ENCODE results near the gene GRAMD4.

Gene GRAMD4

DNA sequence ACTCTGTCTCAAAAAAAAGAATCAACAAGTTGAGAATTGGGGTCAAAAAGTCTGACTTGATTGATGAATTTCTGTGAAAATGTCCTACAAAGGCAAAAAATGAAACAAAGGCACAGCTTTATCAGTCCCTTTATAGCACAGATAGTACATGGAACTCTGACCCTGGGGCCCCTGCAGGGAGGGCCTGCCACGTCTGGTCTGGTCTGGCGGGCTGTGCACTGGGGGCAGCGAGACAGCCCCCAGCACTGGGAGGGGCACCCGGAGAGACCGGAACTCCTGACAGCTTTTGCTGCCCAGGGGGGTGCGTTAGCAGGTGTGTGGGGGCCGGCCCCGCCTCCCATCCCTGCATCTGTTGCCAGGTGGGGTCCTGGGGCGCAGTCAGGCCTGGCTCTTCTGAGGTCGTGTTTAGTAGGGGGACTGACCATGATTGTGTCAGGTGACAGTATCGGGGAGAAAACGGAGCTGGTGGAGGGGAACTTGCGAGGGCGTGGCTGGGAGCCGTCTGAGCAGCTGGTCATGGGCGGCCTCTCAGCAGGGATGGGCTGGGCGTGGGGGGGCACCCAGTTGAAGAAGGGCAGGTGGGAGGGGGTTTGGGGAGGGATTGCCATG is 51.7 kb downstream of the GRAMD4 start:
- no peak for DNase-seq (ENCODE audit: low read depth in 2 of 2)

GRCh38 chr22:46672731-46673130 is 52.5 kb downstream of the GRAMD4 start:
- no peak for DNase-seq (ENCODE audit: low read depth in 2 of 2)

- no peak for DNase-seq (ENCODE audit: low read depth in 2 of 2)
These were observed 53.0 kb downstream of the GRAMD4 start for GRCh38 chr22:46673205-46673604.

GRCh38 chr22:46673662-46674236 is 53.6 kb downstream of the GRAMD4 start:
- no peak for DNase-seq (ENCODE audit: low read depth in 2 of 2)

DNA sequence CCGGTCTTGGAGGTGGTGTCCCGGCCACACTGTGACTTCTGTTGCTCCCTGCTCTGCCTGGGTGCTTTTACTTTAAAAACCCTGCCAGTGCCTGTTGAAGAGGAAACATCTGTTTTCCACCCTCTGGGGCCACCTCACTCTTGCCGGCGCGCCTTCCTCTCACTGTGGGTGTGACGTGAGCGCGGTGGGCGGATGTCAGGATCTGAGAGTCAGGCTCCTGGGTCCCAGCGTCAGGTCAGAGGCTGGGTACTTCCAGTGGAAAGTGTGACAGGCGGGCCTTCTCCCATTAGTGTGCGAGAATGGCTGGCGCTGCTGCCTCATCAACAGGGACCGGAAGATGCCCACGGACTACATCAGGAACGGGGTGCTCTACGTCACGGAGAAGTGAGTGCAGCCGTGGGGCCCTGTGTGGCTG is 54.2 kb downstream of the GRAMD4 start:
- DNase-seq (ENCODE audit: low read depth in 2 of 2), result peak; percentile 93 to 95

- no peak for DNase-seq (ENCODE audit: low read depth in 2 of 2)
These were observed 54.7 kb downstream of the GRAMD4 start for GRCh38 chr22:46674906-46675305.

DNA sequence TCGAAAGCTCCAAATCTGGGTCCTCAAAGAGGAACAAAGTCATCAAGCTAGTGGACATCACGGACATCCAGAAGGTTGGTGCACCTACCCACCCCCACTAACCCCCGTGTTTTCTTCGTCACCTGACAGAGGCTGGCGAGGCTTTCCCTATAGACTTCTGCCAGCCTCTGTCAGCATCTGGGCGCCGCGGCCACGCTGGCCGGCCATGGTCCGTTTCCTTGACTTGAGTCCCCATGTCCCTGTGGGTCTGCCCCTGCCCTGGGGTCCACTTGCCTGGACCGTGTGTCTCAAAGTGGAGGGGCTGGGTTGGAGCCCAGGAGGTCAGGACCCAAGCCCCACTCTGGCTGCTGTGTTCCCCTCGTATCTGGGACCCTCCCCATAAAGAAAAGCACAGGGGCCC is 55.3 kb downstream of the GRAMD4 start:
- DNase-seq (ENCODE audit: low read depth in 2 of 2), result no peak

DNA sequence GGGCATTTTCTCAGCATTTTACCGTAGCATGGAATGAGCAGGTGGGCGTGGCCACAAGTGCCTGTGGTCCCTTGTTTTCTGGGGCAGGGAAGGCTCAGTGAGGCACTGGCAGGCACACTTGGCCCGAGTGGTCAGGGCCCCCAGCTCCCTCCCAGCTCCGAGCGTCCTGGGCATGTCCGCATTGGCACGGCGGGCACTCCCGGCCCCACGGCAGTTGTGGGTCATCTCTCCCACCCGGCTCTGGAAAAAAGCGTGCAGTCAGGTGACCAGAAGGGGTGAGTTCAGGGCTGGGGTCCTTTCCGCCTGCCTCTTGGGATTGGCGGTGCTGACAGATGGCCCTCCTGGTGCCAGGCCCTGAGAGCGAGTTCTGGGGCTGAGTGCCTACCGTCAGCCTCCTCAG is 55.8 kb downstream of the GRAMD4 start:
- DNase-seq (ENCODE audit: low read depth in 2 of 2), result no peak

- DNase-seq (ENCODE audit: low read depth in 2 of 2), result no peak
These were observed 56.3 kb downstream of the GRAMD4 start for GRCh38 chr22:46676479-46676878.

GRCh38 chr22:46676881-46677280 is 56.7 kb downstream of the GRAMD4 start:
- DNase-seq (ENCODE audit: low read depth in 2 of 2), result no peak

- DNase-seq (ENCODE audit: low read depth in 2 of 2), result no peak
These were observed 57.3 kb downstream of the GRAMD4 start for GRCh38 chr22:46677323-46678002.

- no peak for DNase-seq (ENCODE audit: low read depth in 2 of 2)
These were observed 57.9 kb downstream of the GRAMD4 start for GRCh38 chr22:46678003-46678657.

DNA sequence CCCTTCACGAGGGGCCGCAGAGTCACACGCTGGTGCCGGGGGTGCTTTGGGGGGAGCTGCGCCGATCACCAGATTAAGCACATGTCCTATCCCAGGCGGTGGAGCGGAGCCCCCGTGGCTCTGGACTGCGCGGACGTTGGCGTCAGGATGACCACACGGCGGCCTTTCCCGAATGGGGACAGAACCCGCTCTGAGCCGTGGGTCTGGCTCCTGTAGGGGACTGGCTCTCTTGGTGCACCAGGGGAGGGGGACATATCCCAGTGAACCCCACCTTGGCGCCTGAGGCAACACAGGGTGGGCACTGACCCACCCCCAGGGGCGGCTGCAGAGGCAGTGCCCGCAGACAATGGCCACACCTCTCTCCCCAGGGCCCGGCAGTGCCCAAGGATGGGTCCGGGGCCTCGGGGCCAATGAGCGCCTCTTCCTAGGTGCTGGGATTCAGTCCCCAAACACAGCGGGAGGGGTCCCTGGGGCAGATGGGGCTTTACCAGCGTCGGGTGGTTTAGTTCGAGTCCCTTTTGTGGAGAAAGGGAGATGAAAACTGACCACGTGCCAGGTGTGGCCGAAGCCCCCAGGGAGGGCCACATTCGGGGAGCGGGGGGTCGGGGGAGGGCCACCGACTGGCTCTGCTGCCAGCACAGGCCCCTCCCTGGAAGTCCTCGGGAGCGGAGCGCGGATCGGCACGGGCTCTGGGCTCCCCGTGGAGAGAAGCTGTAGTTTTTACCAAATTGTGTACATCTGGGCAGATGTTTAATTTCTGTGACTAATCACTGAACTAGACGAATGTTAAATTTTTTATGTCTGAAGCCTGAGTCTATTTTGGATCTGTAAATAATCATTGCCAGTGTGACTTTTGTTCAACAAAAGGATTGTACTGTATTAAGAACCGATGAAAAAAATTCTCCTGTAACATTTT is 58.9 kb downstream of the GRAMD4 start:
- no peak for DNase-seq (ENCODE audit: low read depth in 2 of 2)

- DNase-seq (ENCODE audit: low read depth in 2 of 2), result no peak
These were observed 59.6 kb downstream of the GRAMD4 start for GRCh38 chr22:46679706-46680269.

DNA sequence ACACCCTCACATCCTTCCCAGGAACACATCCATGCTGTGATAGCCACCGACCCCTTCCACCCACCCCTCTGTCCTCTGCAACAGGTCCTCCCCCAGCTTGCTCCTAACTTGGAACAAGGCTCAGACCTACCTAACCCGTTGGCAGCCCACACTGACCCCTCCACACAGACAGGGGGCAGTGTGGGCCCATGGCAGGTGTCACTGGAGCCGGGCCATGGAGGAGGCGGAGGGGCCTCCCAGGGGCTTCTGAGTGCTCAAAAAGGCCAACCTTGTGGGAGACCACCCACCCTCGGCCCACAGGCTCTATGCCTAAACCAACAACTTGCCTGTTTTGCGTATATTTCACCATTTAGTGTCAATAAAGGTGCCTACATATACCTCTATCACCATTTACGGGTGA is 60.8 kb downstream of the GRAMD4 start:
- DNase-seq (ENCODE audit: low read depth in 2 of 2), result no peak

GRCh38 chr22:46682011-46682731 is 62.0 kb downstream of the GRAMD4 start:
- no peak for DNase-seq (ENCODE audit: low read depth in 2 of 2)

DNA sequence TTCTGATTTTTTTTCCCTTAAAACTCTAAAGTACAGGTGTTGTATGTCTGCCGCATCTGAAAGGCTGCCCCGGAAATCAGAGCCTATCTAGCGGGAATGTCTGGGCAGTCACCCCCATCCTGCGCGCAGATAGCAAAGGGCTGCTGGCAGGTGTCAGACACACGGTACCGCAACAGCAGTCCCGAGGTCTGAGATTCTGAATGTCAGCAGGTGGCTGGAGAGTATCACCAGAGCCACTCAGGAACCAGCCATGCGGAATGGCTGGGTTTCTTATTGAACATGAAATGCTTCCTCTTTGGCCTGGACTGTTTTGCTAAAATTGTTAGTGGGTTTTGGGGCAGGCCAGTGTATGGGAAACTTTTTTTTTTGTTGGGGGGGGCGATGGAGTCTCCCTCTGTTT is 64.5 kb downstream of the GRAMD4 start:
- no peak for DNase-seq (ENCODE audit: low read depth in 2 of 2)

- no peak for DNase-seq (ENCODE audit: low read depth in 2 of 2)
These were observed 66.2 kb downstream of the GRAMD4 start for GRCh38 chr22:46686221-46687047.

DNA sequence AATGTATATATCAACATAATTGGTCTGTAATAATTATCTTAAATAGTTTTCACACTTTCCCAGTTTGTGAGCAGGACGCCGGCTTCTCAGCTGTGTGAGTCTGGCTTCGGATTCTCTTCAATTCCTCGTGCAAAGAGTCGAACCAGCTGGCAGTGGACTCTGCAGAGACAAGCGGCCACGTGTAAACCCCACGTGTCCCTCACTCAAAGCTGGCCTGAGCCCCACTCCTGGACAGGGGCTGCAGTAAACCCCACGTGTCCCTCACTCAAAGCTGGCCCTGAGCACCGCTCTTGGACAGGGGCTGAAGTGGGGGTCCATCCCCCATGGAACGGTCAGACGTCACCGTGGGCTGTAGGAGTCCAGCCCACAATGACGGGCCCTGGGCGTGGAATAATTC is 66.9 kb downstream of the GRAMD4 start:
- DNase-seq (ENCODE audit: low read depth in 2 of 2), result no peak

DNA sequence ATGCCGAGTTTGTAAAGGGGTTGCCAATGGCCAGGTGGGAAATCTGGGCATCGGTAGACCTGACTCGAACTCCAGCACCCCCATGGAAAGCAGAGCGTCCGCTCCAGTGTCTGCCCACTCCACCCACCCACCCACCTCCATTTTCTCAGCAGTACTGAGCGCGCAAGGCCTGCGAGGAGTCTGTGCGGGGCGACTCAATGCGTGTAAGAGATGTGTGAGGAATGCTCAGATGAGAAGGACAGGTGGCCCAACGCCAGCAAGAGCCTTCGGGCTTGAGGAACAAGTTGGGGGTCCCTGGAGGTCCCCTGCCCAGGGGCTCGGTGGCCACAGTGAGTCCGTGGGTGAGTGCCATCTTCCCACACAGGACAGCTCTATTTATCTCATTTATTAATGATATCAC is 67.3 kb downstream of the GRAMD4 start:
- DNase-seq (ENCODE audit: low read depth in 2 of 2), result no peak

All from stimulated activated CD4-positive, alpha-beta T cell treated with anti-CD3 and anti-CD28 coated beads, Interleukin-15, amount 100 ng/mL, for 48 hours (primary cell).